Karpas-422 (cell line): ENCODE measurements around the gene DHX40. TPM values are rescaled to one million over a fixed set of nuclear protein-coding genes. Genes with fewer than 3 reads are reported as not detected.

Source experiments
- DNase-seq: peaks from one replicate; pipeline ENCODE4 v3.0.0-alpha.2; 2015
- H2AFZ ChIP-seq: fragments of 200-600 bp; sonication (generic); 2 replicates; pipeline ENCODE4 v1.6.1; 2014; ENCODE audit warnings: antibody characterized with exemption, low read length, mixed read lengths
- H3K27ac ChIP-seq: fragments of 200-600 bp; sonication (generic); 2 replicates; pipeline ENCODE4 v1.5.1; 2014; ENCODE audit warnings: mild to moderate bottlenecking, low read length, moderate library complexity
- H3K27me3 ChIP-seq: fragments of 200-600 bp; sonication (generic); 2 replicates; pipeline ENCODE4 v1.6.1; 2014; ENCODE audit warnings: low read length, mixed read lengths
- H3K36me3 ChIP-seq: fragments of 200-600 bp; sonication (generic); 2 replicates; pipeline ENCODE4 v1.6.1; 2014; ENCODE audit warnings: low read length, mixed read lengths; ENCODE audit not compliant: insufficient read depth
- H3K4me1 ChIP-seq: fragments of 200-600 bp; sonication (generic); 2 replicates; pipeline ENCODE4 v1.6.1; 2014; ENCODE audit warnings: mild to moderate bottlenecking, low read length, mixed read lengths
- H3K4me2 ChIP-seq: fragments of 200-600 bp; sonication (generic); 2 replicates; pipeline ENCODE4 v1.6.1; 2014; ENCODE audit warnings: low read length, low read depth, mild to moderate bottlenecking; ENCODE audit not compliant: poor library complexity, severe bottlenecking
- H3K4me3 ChIP-seq: fragments of 200-600 bp; sonication (generic); 2 replicates; pipeline ENCODE4 v1.5.1; 2014; ENCODE audit warnings: mild to moderate bottlenecking, antibody characterized with exemption, low read length, mixed read lengths
- H3K79me2 ChIP-seq: fragments of 200-600 bp; sonication (generic); 2 replicates; pipeline ENCODE4 v1.6.1; 2014; ENCODE audit warnings: mild to moderate bottlenecking, low read length, mixed read lengths
- H3K9ac ChIP-seq: fragments of 200-600 bp; sonication (generic); 2 replicates; pipeline ENCODE4 v1.6.0; 2014; ENCODE audit warnings: low read length
- H3K9me2 ChIP-seq: fragments of 200-600 bp; sonication (generic), shearing (Covaris generic); replicated peaks from 2 replicates; pipeline ENCODE4 v1.6.0; 2014; ENCODE audit warnings: mild to moderate bottlenecking, low read length, moderate library complexity; ENCODE audit not compliant: insufficient read depth
- H3K9me3 ChIP-seq: fragments of 300-700, 200-600 bp; sonication (generic); 2 replicates; pipeline ENCODE4 v1.6.1; 2014; ENCODE audit warnings: low read length, mixed read lengths
- H4K20me1 ChIP-seq: fragments of 200-600 bp; sonication (generic); 2 replicates; pipeline ENCODE4 v1.6.1; 2014; ENCODE audit warnings: mild to moderate bottlenecking, antibody characterized with exemption, low read length, low read depth; ENCODE audit not compliant: insufficient read depth
- total RNA-seq: library from RNA; depleted of rRNA; stranded (reverse); fragments of >200 nt; shearing (Covaris generic); gene quantifications from 2 replicates; pipeline ENCODE4 v1.2.3, GENCODE V29; 2014; ENCODE audit warnings: low replicate concordance

The DHX40 gene
- total RNA-seq, 1 experiment from 2014 or later: 58.7 TPM

DNA sequence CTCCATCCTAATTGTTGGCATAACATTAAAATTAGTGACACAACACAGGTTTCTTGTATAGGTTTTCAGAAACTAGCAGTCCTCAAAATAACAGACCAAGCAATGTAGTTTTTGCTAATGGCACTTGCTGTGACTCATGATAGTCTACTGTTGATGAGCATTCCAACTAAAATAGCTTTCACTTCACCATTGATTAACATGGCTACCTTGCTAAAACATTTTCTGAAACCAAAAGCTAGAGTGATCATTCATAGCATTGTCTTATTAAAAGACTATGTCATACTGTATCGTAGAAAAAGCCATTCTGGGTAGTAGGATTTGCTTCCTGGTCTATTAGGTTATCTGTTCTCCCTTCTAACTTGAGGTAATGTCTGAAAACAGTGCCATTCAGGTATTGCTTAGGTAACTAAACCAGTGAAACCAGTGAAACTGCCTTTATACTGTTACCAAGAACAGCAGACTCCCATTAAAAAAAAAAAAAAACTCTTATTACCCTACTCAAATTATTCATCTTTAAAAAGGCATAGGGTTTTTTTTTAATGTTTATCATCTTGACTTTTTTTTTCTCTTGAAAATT lies 51.8 kb downstream of the DHX40 start:
- H3K4me3 ChIP-seq: peak overlapping the region; percentile 99; the same call in 1 of the 2 replicates
- peaks cover 39% of the 10 kb centered on the region for H3K79me2 ChIP-seq

DNA sequence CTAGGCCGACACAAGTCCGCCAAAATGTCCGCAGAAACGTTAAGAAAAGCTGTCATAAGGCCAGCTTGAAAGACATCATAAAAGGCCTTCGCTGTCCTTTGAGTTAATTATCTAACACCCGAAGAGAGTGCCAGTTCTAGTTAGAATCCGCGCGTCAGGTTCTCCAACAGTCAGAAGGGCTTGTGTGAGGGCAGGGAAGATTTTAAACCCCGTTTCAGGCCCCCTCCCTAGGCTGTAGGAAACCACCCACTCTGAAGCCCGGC lies 53.6 kb downstream of the DHX40 start:
- peaks cover 60% of the 10 kb centered on the region for H3K4me1 ChIP-seq
- no peaks in the 10 kb centered on the region for H3K27me3 ChIP-seq
- peaks cover 20% of the 10 kb centered on the region; the same call in 1 of the 2 replicates for H4K20me1 ChIP-seq
- DNase-seq: no peak
- peak overlapping the region; percentile 96 for H3K27ac ChIP-seq
- H3K9ac ChIP-seq: peak overlapping the region; percentile 99
- peak overlapping the region; percentile 99 for H3K4me3 ChIP-seq
- H2AFZ ChIP-seq: 0 out of 2 replicates have a peak overlapping the region, but pooled peaks have one; percentile 15
- H3K79me2 ChIP-seq: peaks cover 56% of the 10 kb centered on the region
- peak overlapping the region; percentile 77 for H3K4me2 ChIP-seq
- peaks cover 16% of the 10 kb centered on the region for H3K36me3 ChIP-seq
- H3K9me2 ChIP-seq: no peaks in the 10 kb centered on the region
- no peaks in the 10 kb centered on the region for H3K9me3 ChIP-seq

More for the DNA sequence above, 51.8 kb downstream of the DHX40 start:
- Histone ChIP-seq H3K4me2 (peak overlapping the region; percentile 77), H3K9ac (peak overlapping the region; percentile 28; the same call in 1 of the 2 replicates), H3K4me1 (peaks cover 43% of the 10 kb centered on the region), H4K20me1 (peaks cover 12% of the 10 kb centered on the region; the same call in 1 of the 2 replicates), H3K27ac (peak overlapping the region; percentile 96), H3K9me3 (no peaks in the 10 kb centered on the region), H2AFZ (no peak overlapping the region), H3K27me3 (no peaks in the 10 kb centered on the region), H3K36me3 (peaks cover 7% of the 10 kb centered on the region; the same call in 1 of the 2 replicates), H3K9me2 (no peaks in the 10 kb centered on the region)
- DNase-seq: no peak

DNA sequence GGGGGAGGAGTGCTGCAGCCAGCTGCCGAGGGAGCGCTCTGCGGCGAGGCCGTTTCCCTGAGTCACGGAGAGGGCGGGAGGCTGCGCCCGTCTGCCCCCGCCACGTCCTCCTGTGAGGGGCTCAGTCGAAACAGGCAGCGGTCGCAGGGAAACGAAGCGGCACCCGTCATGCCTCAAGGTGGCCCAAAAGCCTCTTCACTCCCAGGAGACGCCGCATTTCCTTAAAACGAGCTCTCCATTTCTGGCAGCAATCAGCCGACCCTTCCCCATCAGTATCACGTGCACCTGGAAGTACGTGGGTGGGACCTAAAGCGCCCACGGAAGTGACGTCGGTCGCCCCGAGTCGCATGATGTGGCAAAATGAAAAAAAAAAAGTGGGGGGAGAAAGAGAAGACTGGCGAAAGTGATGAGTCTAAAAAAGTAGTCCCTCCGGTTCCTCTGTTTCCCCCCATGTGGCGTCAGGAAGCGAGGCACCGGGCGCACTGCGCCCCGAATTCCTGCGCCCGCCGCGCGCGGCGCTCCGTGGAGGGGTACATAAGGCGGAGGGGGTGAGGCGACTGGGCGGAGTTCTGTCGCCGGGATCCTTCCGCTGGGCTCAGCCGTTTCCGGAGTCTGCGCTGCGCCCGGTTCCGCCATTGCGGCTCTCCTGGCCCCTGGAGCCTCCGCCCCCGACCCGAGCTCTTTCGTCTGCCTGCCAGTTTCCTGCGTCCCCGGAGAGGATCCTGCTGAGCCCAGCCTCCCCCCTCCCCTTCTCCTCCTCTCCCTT lies 54.1 kb downstream of the DHX40 start, which contains the start of gene CLTC:
TSS of gene CLTC (plus strand) at position 598 of the 766 bp plus-strand sequence. CDS start 237 bp downstream, outside the sequence.
- peak; percentile 99 for DNase-seq
- no peaks in the 10 kb centered on the region for H3K9me3 ChIP-seq
- H3K9me2 ChIP-seq: no peaks in the 10 kb centered on the region
- H3K9ac ChIP-seq: peak within 1 kb of the TSS; percentile 99
- no peaks in the 10 kb centered on the region for H3K27me3 ChIP-seq
- H3K36me3 ChIP-seq: peaks cover 17% of the 10 kb centered on the region
- peak within 1 kb of the TSS; percentile 96 for H3K27ac ChIP-seq
- H2AFZ ChIP-seq: 0 out of 2 replicates have a peak within 1 kb of the TSS, but pooled peaks have one; percentile 15
- peaks cover 20% of the 10 kb centered on the region; the same call in 1 of the 2 replicates for H4K20me1 ChIP-seq
- peak within 1 kb of the TSS; percentile 77 for H3K4me2 ChIP-seq
- peak within 1 kb of the TSS; percentile 99 for H3K4me3 ChIP-seq
- H3K79me2 ChIP-seq: peaks cover 61% of the 10 kb centered on the region
- peaks cover 60% of the 10 kb centered on the region for H3K4me1 ChIP-seq

DNA sequence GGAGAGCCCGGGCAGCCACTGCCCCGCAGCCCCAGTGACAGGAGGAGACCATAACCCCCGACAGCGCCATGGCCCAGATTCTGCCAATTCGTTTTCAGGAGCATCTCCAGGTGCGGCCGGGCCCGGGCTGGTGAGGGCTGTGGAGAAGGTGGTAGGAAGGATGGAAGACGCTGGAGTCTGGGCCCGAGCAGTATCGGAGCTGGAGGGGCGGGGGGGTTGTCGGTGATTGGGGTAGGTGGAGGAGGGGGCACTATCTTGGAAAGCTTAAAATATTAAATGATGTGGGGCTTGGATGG lies 54.6 kb downstream of the DHX40 start:
- Histone ChIP-seq H3K9ac (peak overlapping the region; percentile 99), H4K20me1 (peaks cover 20% of the 10 kb centered on the region; the same call in 1 of the 2 replicates), H2AFZ (no peak overlapping the region), H3K27me3 (no peaks in the 10 kb centered on the region), H3K4me3 (peak overlapping the region; percentile 99), H3K4me2 (peak overlapping the region; percentile 77), H3K9me3 (no peaks in the 10 kb centered on the region), H3K4me1 (peaks cover 57% of the 10 kb centered on the region), H3K36me3 (peaks cover 17% of the 10 kb centered on the region), H3K9me2 (no peaks in the 10 kb centered on the region), H3K79me2 (peaks cover 66% of the 10 kb centered on the region), H3K27ac (peak overlapping the region; percentile 96)
- no peak for DNase-seq

DNA sequence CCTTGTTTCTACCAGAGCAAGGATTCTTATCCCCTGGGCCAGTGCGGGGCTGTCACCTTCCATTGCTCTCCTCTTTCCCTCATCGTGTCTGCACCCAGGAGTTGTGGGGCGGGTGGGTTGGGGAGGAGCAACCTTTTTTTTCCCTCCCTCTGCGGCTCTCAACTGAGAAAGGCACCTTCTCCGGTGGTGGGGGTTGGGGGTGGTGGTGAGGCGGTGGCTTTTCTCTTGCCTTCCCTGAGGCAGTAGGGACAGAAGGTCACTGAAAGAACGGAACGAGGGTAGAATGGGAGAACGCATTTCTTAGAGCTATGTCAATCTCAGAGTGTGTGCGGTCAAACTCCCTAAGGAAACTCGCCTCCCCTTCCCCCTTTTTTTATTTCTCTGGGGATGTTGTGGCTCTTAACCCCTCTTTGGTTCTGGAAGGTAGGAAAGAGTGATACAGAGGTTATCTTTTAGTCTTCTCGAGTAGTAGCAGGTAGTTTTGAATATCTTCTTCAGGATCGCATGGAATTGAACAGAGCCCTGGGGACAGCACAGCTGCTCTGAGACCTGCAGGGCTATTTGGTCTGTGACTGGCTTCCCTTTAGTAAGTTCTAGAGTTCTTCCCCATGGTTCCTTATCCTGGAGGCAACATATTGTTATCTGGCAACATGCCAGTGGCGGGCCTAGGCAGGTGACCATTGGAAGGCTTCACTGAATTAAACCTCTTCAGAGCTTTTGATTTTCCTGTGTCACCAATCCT lies 55.3 kb downstream of the DHX40 start:
- H3K27ac ChIP-seq: peak overlapping the region; percentile 96
- DNase-seq: peak; percentile 73
- H3K4me1 ChIP-seq: peaks cover 62% of the 10 kb centered on the region

DNA sequence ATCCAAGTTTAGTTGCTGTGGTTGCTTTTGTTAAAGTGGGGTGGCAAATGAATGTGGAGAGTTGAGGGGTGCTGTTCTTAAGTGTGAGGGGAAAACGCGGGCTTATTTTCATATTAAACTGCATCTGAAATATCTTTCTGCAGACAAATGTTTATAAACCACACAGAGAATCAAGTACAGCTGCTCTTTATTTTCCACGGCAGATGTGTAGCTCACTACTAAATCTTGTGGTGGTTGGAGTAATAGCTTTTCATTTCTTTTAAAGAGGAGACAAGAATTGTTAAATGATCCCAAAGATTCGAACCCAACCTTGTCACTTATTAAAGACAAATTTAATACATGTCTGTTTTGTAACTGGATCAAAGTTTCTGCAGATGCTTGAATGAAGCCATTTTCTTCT lies 56.4 kb downstream of the DHX40 start:
- no peaks in the 10 kb centered on the region for H3K9me3 ChIP-seq
- H4K20me1 ChIP-seq: peaks cover 31% of the 10 kb centered on the region; the same call in 1 of the 2 replicates
- H3K79me2 ChIP-seq: peaks cover 84% of the 10 kb centered on the region
- H2AFZ ChIP-seq: no peak overlapping the region
- DNase-seq: peak; percentile 43
- H3K9ac ChIP-seq: peak overlapping the region; percentile 99
- H3K9me2 ChIP-seq: no peaks in the 10 kb centered on the region
- no peaks in the 10 kb centered on the region for H3K27me3 ChIP-seq
- H3K4me3 ChIP-seq: peak overlapping the region; percentile 99
- H3K27ac ChIP-seq: peak overlapping the region; percentile 84
- H3K4me2 ChIP-seq: peak overlapping the region; percentile 77
- peaks cover 73% of the 10 kb centered on the region for H3K4me1 ChIP-seq
- peaks cover 21% of the 10 kb centered on the region for H3K36me3 ChIP-seq

More for the DNA sequence above, 55.3 kb downstream of the DHX40 start:
- Histone ChIP-seq H3K9me2 (no peaks in the 10 kb centered on the region), H2AFZ (no peak overlapping the region), H3K9me3 (no peaks in the 10 kb centered on the region), H3K4me2 (peak overlapping the region; percentile 77), H3K27me3 (no peaks in the 10 kb centered on the region), H3K4me3 (peak overlapping the region; percentile 99), H3K36me3 (peaks cover 19% of the 10 kb centered on the region), H3K79me2 (peaks cover 73% of the 10 kb centered on the region), H3K9ac (peak overlapping the region; percentile 99), H4K20me1 (peaks cover 20% of the 10 kb centered on the region; the same call in 1 of the 2 replicates)

DNA sequence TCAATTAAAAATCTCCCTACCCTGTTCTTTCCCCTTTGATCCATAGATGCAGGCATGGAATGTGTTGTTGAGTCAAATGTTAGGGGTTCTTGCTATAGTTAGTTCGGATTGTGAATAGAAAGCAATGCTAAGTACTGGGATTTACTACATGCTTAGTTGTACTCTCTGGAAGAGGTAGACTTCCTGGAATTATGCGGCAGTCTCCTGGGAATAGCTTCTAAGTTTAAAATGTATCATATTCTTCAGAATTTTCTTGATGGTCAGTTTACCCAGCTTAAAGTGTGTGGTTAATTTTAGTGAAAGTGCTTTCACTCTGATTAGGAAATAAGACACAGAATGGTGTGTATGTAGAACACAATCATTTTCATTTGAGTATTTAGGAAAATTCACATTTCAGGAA lies 57.7 kb downstream of the DHX40 start:
- Histone ChIP-seq H3K27me3 (no peaks in the 10 kb centered on the region), H2AFZ (no peak overlapping the region), H3K36me3 (peaks cover 29% of the 10 kb centered on the region), H3K9ac (peak overlapping the region; percentile 99), H4K20me1 (peaks cover 44% of the 10 kb centered on the region; the same call in 1 of the 2 replicates), H3K4me1 (peaks cover 75% of the 10 kb centered on the region), H3K4me2 (peak overlapping the region; percentile 77), H3K79me2 (peaks cover 92% of the 10 kb centered on the region), H3K9me3 (no peaks in the 10 kb centered on the region), H3K27ac (peak overlapping the region; percentile 84), H3K9me2 (no peaks in the 10 kb centered on the region), H3K4me3 (peak overlapping the region; percentile 99)
- DNase-seq: no peak

DNA sequence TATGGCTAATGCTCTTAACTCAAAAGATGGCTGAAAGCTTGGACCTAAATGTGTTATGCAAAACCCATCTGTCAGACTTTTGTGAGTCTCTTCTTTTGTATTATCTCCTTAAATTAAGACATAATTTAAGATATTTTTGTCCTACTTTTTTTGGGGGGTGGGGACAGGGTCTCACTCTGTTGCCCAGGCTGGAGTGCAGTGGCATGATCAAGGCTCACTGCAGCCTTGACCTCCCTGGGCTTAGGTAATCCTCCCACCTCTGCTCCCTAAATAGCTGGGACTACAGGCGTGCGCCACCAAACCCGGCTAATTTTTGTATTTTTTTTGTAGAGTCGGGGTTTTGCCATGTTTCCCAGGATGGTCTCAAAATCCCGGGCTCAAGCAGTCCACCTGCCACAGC lies 61.3 kb downstream of the DHX40 start:
- Histone ChIP-seq H3K9me3 (no peaks in the 10 kb centered on the region), H3K27ac (peak overlapping the region; percentile 53), H4K20me1 (peaks cover 61% of the 10 kb centered on the region), H3K4me1 (peaks cover 71% of the 10 kb centered on the region), H3K9me2 (no peaks in the 10 kb centered on the region), H3K4me3 (no peak overlapping the region), H3K9ac (no peak overlapping the region), H3K27me3 (no peaks in the 10 kb centered on the region), H3K79me2 (peaks cover 100% of the 10 kb centered on the region), H2AFZ (no peak overlapping the region), H3K36me3 (peaks cover 31% of the 10 kb centered on the region), H3K4me2 (peak overlapping the region; percentile 6)
- DNase-seq: peak; percentile 51
